OCI-LY3 (cell line): ENCODE results near the gene ASS1.

Experiments
- H2AFZ ChIP-seq: fragments of 200-600, 300-600 bp; shearing (Covaris generic); 2 replicates; pipeline ENCODE4 v1.6.0; 2014; ENCODE audit warnings: antibody characterized with exemption, low read depth, low read length
- H3K27ac ChIP-seq: fragments of 200-600, 300-600 bp; sonication (generic); 2 replicates; pipeline ENCODE4 v1.5.1; 2014; ENCODE audit warnings: mild to moderate bottlenecking, low read length, moderate library complexity, mixed read lengths
- H3K27me3 ChIP-seq: fragments of 200-600, 300-600 bp; sonication (generic); 2 replicates; pipeline ENCODE4 v1.6.1; 2014; ENCODE audit warnings: low read depth, low read length, mixed read lengths
- H3K36me3 ChIP-seq: fragments of 200-600, 300-600 bp; sonication (generic); replicated peaks from 2 replicates; pipeline ENCODE3; 2014; ENCODE audit warnings: low read depth, low read length, mixed read lengths
- H3K4me1 ChIP-seq: fragments of 300-600, 200-600 bp; sonication (generic); 2 replicates; pipeline ENCODE4 v1.6.1; 2014; ENCODE audit warnings: low read length, mixed read lengths
- H3K4me2 ChIP-seq: fragments of 200-600, 300-600 bp; sonication (generic); 2 replicates; pipeline ENCODE4 v1.6.1; 2014; ENCODE audit warnings: low read length, mixed read lengths
- H3K4me3 ChIP-seq: fragments of 300-600, 200-600 bp; sonication (generic); 2 replicates; pipeline ENCODE4 v1.5.1; 2014; ENCODE audit warnings: antibody characterized with exemption, mild to moderate bottlenecking, low read length, moderate library complexity
- H3K79me2 ChIP-seq: fragments of 300-600, 200-600 bp; shearing (Covaris generic); 2 replicates; pipeline ENCODE4 v1.6.1; 2014; ENCODE audit warnings: mild to moderate bottlenecking, low read length, mixed read lengths
- H3K9ac ChIP-seq: fragments of 300-600, 200-600 bp; shearing (Covaris generic); 2 replicates; pipeline ENCODE4 v1.6.0; 2014; ENCODE audit warnings: mild to moderate bottlenecking, low read length, moderate library complexity
- H3K9me3 ChIP-seq: fragments of 200-600, 300-600 bp; shearing (Covaris generic); 2 replicates; pipeline ENCODE4 v1.6.1; 2014; ENCODE audit warnings: low read length, mixed read lengths; ENCODE audit not compliant: insufficient read depth
- H4K20me1 ChIP-seq: fragments of 200-600, 300-600 bp; sonication (generic); 2 replicates; pipeline ENCODE4 v1.6.1; 2016; ENCODE audit warnings: low read length, mixed read lengths; ENCODE audit not compliant: insufficient read depth
- CTCF ChIP-seq: fragments of 200-600, 300-600 bp; sonication (generic); IDR thresholded peaks from 2 replicates; pipeline ENCODE4 v1.5.1; 2014; ENCODE audit warnings: antibody characterized with exemption, low read length, low read depth
- EZH2phosphoT487 ChIP-seq: fragments of 200-600 bp; shearing (Covaris generic); IDR thresholded peaks from 2 replicates; pipeline ENCODE4 v1.6.1; 2018; ENCODE audit warnings: antibody characterized with exemption, mixed run types, low read depth

The ASS1 gene

GRCh38 chr9:130483371-130483971, 38.7 kb downstream of the ASS1 start:
- H3K27me3 ChIP-seq = no peaks in the 10 kb centered on the region; the same call in 1 of the 2 replicates
- TF ChIP-seq CTCF (no peak), EZH2phosphoT487 (no peak)

GRCh38 chr9:130484362-130485072, 39.8 kb downstream of the ASS1 start:
- no peaks in the 10 kb centered on the region for H3K4me1 ChIP-seq
- H4K20me1 ChIP-seq = no peaks in the 10 kb centered on the region
- no peaks in the 10 kb centered on the region for H3K9me3 ChIP-seq
- no peak overlapping the region for H3K9ac ChIP-seq
- no peak overlapping the region for H3K27ac ChIP-seq
- no peaks in the 10 kb centered on the region; the same call in 1 of the 2 replicates for H3K27me3 ChIP-seq
- H2AFZ ChIP-seq = no peak overlapping the region
- H3K79me2 ChIP-seq = no peaks in the 10 kb centered on the region
- no peak overlapping the region for H3K4me2 ChIP-seq
- no peaks in the 10 kb centered on the region for H3K36me3 ChIP-seq
- H3K4me3 ChIP-seq = no peak overlapping the region
- TF ChIP-seq CTCF (no peak), EZH2phosphoT487 (no peak)

More at GRCh38 chr9:130483371-130483971, 38.7 kb downstream of the ASS1 start:
- Histone ChIP-seq H3K4me2 (no peak overlapping the region), H3K4me3 (no peak overlapping the region), H3K9me3 (no peaks in the 10 kb centered on the region), H3K27ac (no peak overlapping the region), H3K4me1 (no peaks in the 10 kb centered on the region), H3K9ac (no peak overlapping the region), H2AFZ (no peak overlapping the region), H3K79me2 (no peaks in the 10 kb centered on the region), H4K20me1 (no peaks in the 10 kb centered on the region), H3K36me3 (no peaks in the 10 kb centered on the region)

GRCh38 chr9:130486103-130486502, 41.3 kb downstream of the ASS1 start:
- Histone ChIP-seq H4K20me1 (no peaks in the 10 kb centered on the region), H3K4me1 (no peaks in the 10 kb centered on the region), H3K36me3 (no peaks in the 10 kb centered on the region), H3K4me2 (no peak overlapping the region), H3K79me2 (no peaks in the 10 kb centered on the region), H3K9ac (no peak overlapping the region), H3K27me3 (no peaks in the 10 kb centered on the region; the same call in 1 of the 2 replicates), H3K4me3 (no peak overlapping the region), H3K9me3 (no peaks in the 10 kb centered on the region), H2AFZ (no peak overlapping the region), H3K27ac (no peak overlapping the region)
- TF ChIP-seq EZH2phosphoT487 (no peak), CTCF (no peak)

- Histone ChIP-seq H3K27ac (no peak overlapping the region), H3K4me1 (no peaks in the 10 kb centered on the region), H3K79me2 (no peaks in the 10 kb centered on the region), H3K27me3 (no peaks in the 10 kb centered on the region; the same call in 1 of the 2 replicates), H2AFZ (no peak overlapping the region), H3K9me3 (no peaks in the 10 kb centered on the region), H3K36me3 (no peaks in the 10 kb centered on the region), H3K4me2 (no peak overlapping the region), H3K9ac (no peak overlapping the region), H3K4me3 (no peak overlapping the region), H4K20me1 (no peaks in the 10 kb centered on the region)
- TF ChIP-seq CTCF = no peak
- no peak for TF ChIP-seq EZH2phosphoT487
These were observed 42.7 kb downstream of the ASS1 start for GRCh38 chr9:130487500-130487899.
